Ecto neural progenitor cell (in vitro differentiated cells): ENCODE data around the gene TCFL5.
A peak's percentile ranks its signal among the peaks of the same experiment; 100 is the strongest.

ENCODE experiments used
- DNase-seq: peaks from one replicate; pipeline ENCODE4 v3.0.0-alpha.2; 2018; ENCODE audit warnings: low spot score

The TCFL5 gene

GRCh38 chr20:62822788-62823651, 38.6 kb downstream of the TCFL5 start:
- DNase-seq: no peak

GRCh38 chr20:62822239-62822787, 39.3 kb downstream of the TCFL5 start:
- no peak for DNase-seq

- DNase-seq: no peak
Measured at GRCh38 chr20:62821726-62822210, 39.9 kb downstream of the TCFL5 start.

- DNase-seq: no peak
Measured at GRCh38 chr20:62820962-62821725, 40.5 kb downstream of the TCFL5 start.

- no peak for DNase-seq
Measured at GRCh38 chr20:62820208-62820961, 41.2 kb downstream of the TCFL5 start.

GRCh38 chr20:62819494-62820174, 42.0 kb downstream of the TCFL5 start:
- DNase-seq: no peak

- no peak for DNase-seq
Measured at GRCh38 chr20:62818592-62819493, 42.8 kb downstream of the TCFL5 start.

GRCh38 chr20:62817975-62818591, 43.5 kb downstream of the TCFL5 start:
- no peak for DNase-seq

- DNase-seq: peak; percentile 78
Measured at GRCh38 chr20:62816884-62817873, 44.4 kb downstream of the TCFL5 start, which contains the start of gene COL9A3. Gene COL9A3, plus strand, starts transcription at chr20:62817050. Its CDS starts 15 bp downstream, at chr20:62817065.

- peak; percentile 81 for DNase-seq
Measured at GRCh38 chr20:62816031-62816883, 45.4 kb downstream of the TCFL5 start.

GRCh38 chr20:62815066-62815991, 46.3 kb downstream of the TCFL5 start:
- DNase-seq: no peak

GRCh38 chr20:62814709-62815065, 46.9 kb downstream of the TCFL5 start:
- no peak for DNase-seq

- no peak for DNase-seq
Measured at GRCh38 chr20:62814060-62814708, 47.4 kb downstream of the TCFL5 start.

GRCh38 chr20:62813588-62813987, 48.0 kb downstream of the TCFL5 start:
- no peak for DNase-seq

- DNase-seq: no peak
Measured at GRCh38 chr20:62812907-62813200, 48.8 kb downstream of the TCFL5 start.
